VCaP (cell line): ENCODE results near the gene SLCO3A1.

Experiments
- H3K27ac ChIP-seq: fragments of 450-650 bp; 2 replicates; pipeline ENCODE4 v1.5.1; 2017
- CTCF ChIP-seq: fragments of 450-650 bp; conservative IDR thresholded peaks from 2 replicates; pipeline ENCODE4 v1.5.1; 2017; ENCODE audit warnings: mild to moderate bottlenecking, moderate library complexity

SLCO3A1 gene

GRCh38 chr15:92132982-92133755, 279.7 kb downstream of the SLCO3A1 start:
- TF ChIP-seq CTCF = no peak
- H3K27ac ChIP-seq = no peak overlapping the region

GRCh38 chr15:92140796-92141195, 287.3 kb downstream of the SLCO3A1 start:
- H3K27ac ChIP-seq = no peak overlapping the region
- no peak for TF ChIP-seq CTCF

GRCh38 chr15:92141607-92142006, 288.1 kb downstream of the SLCO3A1 start:
- H3K27ac ChIP-seq = no peak overlapping the region
- TF ChIP-seq CTCF = no peak

- no peak overlapping the region for H3K27ac ChIP-seq
- no peak for TF ChIP-seq CTCF
Measured at GRCh38 chr15:92142242-92143232, 289.0 kb downstream of the SLCO3A1 start.

GRCh38 chr15:92143765-92144164, 290.3 kb downstream of the SLCO3A1 start:
- TF ChIP-seq CTCF = no peak
- H3K27ac ChIP-seq = no peak overlapping the region

- no peak for TF ChIP-seq CTCF
- no peak overlapping the region for H3K27ac ChIP-seq
Measured at GRCh38 chr15:92146511-92147150, 293.1 kb downstream of the SLCO3A1 start.

- no peak overlapping the region for H3K27ac ChIP-seq
- TF ChIP-seq CTCF = no peak
Measured at GRCh38 chr15:92149029-92149428, 295.5 kb downstream of the SLCO3A1 start.
